Stimulated activated CD4-positive, alpha-beta T cell treated with anti-CD3 and anti-CD28 coated beads, TNF-alpha, amount 100 ng/mL, for 48 hours (primary cell): ENCODE data around the gene REM2.
A peak's percentile ranks its signal among the peaks of the same experiment; 100 is the strongest.

Experiments used
- DNase-seq, 3 donors: peaks; one replicate each; pipeline ENCODE4 v3.0.0-alpha.2; 2020; ENCODE audit warnings: low read depth in 3 of 3

REM2 gene

DNA sequence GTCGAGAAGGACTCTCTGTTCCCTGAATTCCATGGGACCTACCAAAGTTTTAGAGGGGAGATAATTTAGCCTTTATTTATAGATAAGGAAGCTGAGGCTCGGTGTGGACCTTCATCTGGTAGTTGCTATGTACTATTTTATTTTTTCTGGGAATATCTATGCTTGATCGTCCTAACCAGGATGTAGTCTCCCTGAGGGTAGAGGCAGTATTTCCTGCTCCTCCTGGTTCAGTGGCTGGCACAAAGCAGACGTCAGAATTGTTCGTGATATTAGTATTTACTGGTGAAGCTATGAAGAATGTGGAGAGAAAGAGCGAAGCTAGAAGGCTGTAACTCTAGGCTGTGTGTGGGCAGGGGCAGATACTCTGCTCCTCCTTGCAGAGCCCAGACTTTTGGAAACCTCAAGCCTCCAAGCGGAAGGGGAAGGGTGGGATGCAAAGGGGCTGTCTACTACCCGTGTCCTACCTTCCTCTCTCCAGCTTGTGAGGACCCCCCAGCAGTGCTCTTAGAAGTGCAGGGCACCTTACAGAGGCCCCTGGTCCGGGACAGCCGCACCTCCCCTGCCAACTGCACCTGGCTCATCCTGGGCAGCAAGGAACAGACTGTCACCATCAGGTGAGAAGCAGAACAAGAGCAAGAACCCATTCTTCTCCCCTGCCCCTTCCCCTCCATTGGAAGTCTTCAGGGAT is 10.0 kb upstream of the REM2 start:
- no peak for DNase-seq

DNA sequence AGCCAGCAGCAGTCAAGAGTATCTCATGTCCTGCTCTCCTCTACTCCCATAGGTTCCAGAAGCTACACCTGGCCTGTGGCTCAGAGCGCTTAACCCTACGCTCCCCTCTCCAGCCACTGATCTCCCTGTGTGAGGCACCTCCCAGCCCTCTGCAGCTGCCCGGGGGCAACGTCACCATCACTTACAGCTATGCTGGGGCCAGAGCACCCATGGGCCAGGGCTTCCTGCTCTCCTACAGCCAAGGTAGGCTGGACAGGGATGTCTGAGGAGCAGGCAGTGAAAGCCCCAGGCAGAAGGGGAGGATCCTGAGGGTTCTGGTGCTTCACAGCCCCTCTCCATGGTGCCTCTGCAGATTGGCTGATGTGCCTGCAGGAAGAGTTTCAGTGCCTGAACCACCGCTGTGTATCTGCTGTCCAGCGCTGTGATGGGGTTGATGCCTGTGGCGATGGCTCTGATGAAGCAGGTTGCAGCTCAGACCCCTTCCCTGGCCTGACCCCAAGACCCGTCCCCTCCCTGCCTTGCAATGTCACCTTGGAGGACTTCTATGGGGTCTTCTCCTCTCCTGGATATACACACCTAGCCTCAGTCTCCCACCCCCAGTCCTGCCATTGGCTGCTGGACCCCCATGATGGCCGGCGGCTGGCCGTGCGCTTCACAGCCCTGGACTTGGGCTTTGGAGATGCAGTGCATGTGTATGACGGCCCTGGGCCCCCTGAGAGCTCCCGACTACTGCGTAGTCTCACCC is 7.8 kb upstream of the REM2 start:
- DNase-seq, result no peak

DNA sequence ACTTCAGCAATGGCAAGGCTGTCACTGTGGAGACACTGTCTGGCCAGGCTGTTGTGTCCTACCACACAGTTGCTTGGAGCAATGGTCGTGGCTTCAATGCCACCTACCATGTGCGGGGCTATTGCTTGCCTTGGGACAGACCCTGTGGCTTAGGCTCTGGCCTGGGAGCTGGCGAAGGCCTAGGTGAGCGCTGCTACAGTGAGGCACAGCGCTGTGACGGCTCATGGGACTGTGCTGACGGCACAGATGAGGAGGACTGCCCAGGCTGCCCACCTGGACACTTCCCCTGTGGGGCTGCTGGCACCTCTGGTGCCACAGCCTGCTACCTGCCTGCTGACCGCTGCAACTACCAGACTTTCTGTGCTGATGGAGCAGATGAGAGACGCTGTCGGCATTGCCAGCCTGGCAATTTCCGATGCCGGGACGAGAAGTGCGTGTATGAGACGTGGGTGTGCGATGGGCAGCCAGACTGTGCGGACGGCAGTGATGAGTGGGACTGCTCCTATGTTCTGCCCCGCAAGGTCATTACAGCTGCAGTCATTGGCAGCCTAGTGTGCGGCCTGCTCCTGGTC is 7.2 kb upstream of the REM2 start:
- DNase-seq, result no peak

DNA sequence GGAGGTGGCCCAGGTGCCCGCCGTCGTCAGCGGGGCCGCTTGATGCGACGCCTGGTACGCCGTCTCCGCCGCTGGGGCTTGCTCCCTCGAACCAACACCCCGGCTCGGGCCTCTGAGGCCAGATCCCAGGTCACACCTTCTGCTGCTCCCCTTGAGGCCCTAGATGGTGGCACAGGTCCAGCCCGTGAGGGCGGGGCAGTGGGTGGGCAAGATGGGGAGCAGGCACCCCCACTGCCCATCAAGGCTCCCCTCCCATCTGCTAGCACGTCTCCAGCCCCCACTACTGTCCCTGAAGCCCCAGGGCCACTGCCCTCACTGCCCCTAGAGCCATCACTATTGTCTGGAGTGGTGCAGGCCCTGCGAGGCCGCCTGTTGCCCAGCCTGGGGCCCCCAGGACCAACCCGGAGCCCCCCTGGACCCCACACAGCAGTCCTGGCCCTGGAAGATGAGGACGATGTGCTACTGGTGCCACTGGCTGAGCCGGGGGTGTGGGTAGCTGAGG is 6.0 kb upstream of the REM2 start:
- no peak for DNase-seq

DNA sequence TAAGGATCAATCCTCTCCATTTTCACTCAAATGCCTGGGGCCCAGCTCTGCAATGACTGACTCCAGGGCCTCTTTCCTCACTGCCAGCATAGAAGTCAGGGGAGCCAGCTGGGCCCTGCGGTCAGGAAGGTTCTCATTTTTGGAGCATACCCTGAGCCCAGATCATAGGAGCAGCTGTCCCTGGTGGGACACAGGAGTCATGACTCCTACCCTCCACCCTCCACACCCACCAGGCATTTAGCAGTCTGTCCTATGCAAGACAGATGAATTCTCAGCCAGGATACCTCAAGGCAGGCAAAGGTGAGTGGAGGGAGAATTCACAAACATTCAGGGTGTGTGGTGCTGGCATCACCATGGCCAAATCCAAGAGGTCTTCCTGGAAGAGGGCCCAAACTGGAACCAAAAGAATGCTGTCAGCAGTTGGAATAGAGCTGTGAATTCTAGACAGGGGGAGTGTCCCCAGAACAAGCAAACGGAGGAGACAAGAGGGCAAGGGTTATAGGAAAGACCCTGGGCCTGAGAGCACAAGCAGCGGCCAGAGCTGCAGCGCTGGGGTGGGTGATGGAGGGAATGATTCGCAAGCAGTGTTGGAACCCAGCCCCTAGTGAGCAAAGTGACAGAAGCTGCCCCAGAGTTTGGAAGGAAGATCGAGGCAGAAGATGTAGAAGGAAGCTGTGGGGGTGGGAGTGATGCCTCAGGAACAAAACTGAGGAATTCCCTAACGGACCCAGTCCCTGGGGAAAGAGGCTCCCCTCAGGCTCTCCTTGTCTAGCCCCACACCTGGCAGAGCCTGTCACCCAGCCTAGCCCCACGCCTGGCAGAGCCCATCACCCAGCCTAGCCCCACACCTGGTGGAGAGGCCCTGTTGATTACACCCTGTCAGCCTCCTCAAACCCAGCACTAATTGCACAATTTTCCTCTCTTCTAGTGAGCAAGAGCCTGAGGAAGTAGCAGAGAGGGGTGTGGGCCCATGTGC is 4.5 kb upstream of the REM2 start:
- no peak for DNase-seq

- no peak for DNase-seq
These were observed 958 bp upstream of the REM2 start for GRCh38 chr14:22882064-22882463.

GRCh38 chr14:22882529-22883172 is 371 bp upstream of the REM2 start:
- DNase-seq, result no peak

GRCh38 chr14:22884076-22884737 is 1.2 kb downstream of the REM2 start:
- DNase-seq, result no peak

- no peak for DNase-seq
These were observed 1.9 kb downstream of the REM2 start for GRCh38 chr14:22884738-22885523.

- DNase-seq, result no peak
These were observed 3.0 kb downstream of the REM2 start for GRCh38 chr14:22885975-22886374.

- DNase-seq, result peak; percentile 39 to 65 (median 47)
These were observed 3.7 kb downstream of the REM2 start for GRCh38 chr14:22886500-22887259.

DNA sequence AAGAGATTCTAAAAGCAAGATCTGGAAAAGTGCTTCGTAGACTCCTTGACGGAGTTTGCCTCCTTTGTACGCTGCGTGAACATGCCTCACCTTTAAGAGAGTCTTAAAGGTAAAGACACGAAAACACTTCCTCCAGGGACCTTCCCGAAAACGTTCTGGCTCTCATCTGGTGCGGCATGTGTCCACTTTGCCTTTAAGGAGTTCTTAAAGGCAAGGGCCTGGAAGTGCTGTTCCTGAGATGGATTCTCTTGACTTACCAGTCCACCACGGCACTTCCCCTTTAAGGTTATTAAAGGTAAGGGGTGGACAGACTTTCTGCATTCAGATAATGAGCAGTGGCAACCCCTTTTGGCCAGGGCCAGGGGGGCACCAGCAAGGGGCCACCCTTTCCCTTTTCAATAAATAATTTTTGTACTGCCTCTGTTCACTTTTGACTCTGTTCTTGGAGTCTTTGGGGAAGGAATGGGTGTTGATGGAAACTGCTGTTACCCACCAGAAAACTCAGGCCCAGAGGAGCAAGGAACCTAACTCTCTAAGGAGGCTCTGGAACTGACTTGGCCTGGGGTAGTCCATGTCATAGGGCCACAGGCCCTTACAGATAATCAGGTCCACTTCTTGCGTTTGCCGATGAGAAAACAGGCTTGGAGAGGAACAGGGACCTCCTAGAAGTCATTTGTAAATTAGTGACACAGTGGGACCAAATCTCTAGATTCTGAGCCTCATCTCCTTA is 4.4 kb downstream of the REM2 start:
- no peak for DNase-seq

GRCh38 chr14:22887990-22888378 is 5.0 kb downstream of the REM2 start:
- DNase-seq, result peak in 1 of 3 donors; percentile 55

GRCh38 chr14:22888662-22889061 is 5.6 kb downstream of the REM2 start:
- no peak for DNase-seq

- no peak for DNase-seq
These were observed 7.4 kb downstream of the REM2 start for GRCh38 chr14:22890416-22890815.

GRCh38 chr14:22892488-22892887 is 9.5 kb downstream of the REM2 start:
- no peak for DNase-seq

DNA sequence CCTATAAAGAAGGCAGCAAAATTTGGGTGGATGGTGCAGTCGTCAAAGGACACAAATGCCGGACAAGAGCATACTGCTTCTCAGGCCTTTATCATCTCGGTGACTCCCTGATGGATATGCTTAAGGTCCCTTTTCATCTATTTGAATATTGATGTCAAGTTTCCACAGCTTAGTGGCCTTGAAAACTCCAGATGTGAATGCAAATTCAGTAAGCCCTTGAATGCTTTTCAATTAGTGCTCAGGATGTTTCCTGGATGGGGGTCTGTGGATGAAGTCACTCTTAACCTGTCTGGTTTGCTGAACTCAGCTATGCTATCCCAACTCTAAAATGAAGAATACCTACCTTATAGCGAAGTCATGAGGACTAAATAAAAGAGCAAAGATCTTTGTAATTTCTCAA is 10.7 kb downstream of the REM2 start:
- no peak for DNase-seq

- DNase-seq, result no peak
These were observed 12.4 kb downstream of the REM2 start for GRCh38 chr14:22895402-22895801.
